Heart left ventricle (tissue), 16 donors: ENCODE results near the gene RGS7. TPM values are rescaled to one million over a fixed set of nuclear protein-coding genes. Genes with fewer than 3 reads are reported as not detected.

ENCODE experiments used
- ATAC-seq, 4 donors: fragments of 200-7000 bp; cut with Tn5 transposase; one replicate each; pipeline ENCODE4 v1.9.1; 2020 to 2022; ENCODE audit warnings: moderate library complexity in 4 of 4, mild to moderate bottlenecking in 3 of 4, moderate number of reproducible peaks in 1 of 4
- DNase-seq, 5 donors: peaks; one replicate each; pipeline ENCODE4 v3.0.0-alpha.2; 2020
- H3K27ac ChIP-seq, 12 donors: fragments of 200-600 bp; sonication (generic) in 4 of 12; one replicate each; pipeline versions ENCODE4 v1.5.0 to v1.8.0; 2016 to 2022; ENCODE audit warnings: mild to moderate bottlenecking in 2 of 12
- H3K27me3 ChIP-seq, 9 donors: fragments of 200-600 bp; sonication (generic) in 2 of 9; one replicate each; pipeline versions ENCODE4 v1.5.1 to v1.8.0; 2016 to 2022; ENCODE audit warnings: mild to moderate bottlenecking in 3 of 9
- H3K36me3 ChIP-seq, 9 donors: fragments of 200-600 bp; sonication (generic) in 2 of 9; one replicate each; pipeline versions ENCODE4 v1.5.0 to v1.8.0; 2018 to 2022; ENCODE audit warnings: mild to moderate bottlenecking in 2 of 9
- H3K4me1 ChIP-seq, 12 donors: fragments of 200-600 bp; sonication (generic) in 4 of 12; one replicate each; pipeline versions ENCODE4 v1.5.0 to v1.8.0; 2016 to 2022; ENCODE audit warnings: mild to moderate bottlenecking in 3 of 12
- H3K4me3 ChIP-seq, 12 donors: fragments of 200-600 bp; sonication (generic) in 4 of 12; one replicate each; pipeline versions ENCODE4 v1.5.0 to v1.8.0; 2017 to 2022; ENCODE audit warnings: mild to moderate bottlenecking in 9 of 12, moderate library complexity in 4 of 12
- H3K9me3 ChIP-seq, 12 donors: fragments of 200-600 bp; sonication (generic) in 4 of 12; one replicate each; pipeline versions ENCODE4 v1.5.0 to v1.8.0; 2016 to 2022; ENCODE audit warnings: mild to moderate bottlenecking in 1 of 12
- POLR2A ChIP-seq, 2 donors: fragments of 450-650 bp; IDR thresholded peaks; one replicate each; pipeline ENCODE4 v1.6.1; 2017; ENCODE audit warnings: antibody characterized with exemption in 2 of 2, mild to moderate bottlenecking in 2 of 2, moderate library complexity in 2 of 2
- WGBS, 4 donors: extraction: QIAGEN DNeasy Blood & Tissue Kit in 2 of 4; methylation state at CpG; one replicate each; pipeline versions ENCODE4 v1.1.5 to v1.1.7; 2013 to 2018; 5-methylcytosine and 5-hydroxymethylcytosine counted together
- intact Hi-C, 10 donors: fragments of 100-400 bp; cut with DNase I; formaldehyde crosslinking; loops; one replicate each; pipeline versions ENCODE4 v1.11.1 to v1.14.2; 2022
- polyA plus RNA-seq, 2 donors: library from polyadenylated mRNA; stranded (reverse); fragments of 200-250 nt; gene quantifications; one replicate each; pipeline ENCODE4 v1.2.3, GENCODE V29; 2013
- total RNA-seq, 9 donors: library from RNA; depleted of rRNA in 2 of 9; stranded (reverse); fragments of >200 nt in 2 of 9; fragmentation: NEBNext Ultra II Directional in 3 of 9; extraction: Animal tissue kit (Norgen Biotek cat#: 25700) in 3 of 9; gene quantifications; one replicate each; pipeline versions ENCODE4 v1.1.0 to v1.2.4, GENCODE V29; 2016 to 2023
- TF ChIP-seq, protein P1 (sequence below), 12 donors: fragments of 200-600 bp; sonication (generic) in 4 of 12; IDR thresholded peaks; one replicate each; pipeline versions ENCODE4 v1.5.0 to v1.8.0; 2018 to 2022; ENCODE audit warnings: antibody characterized with exemption in 12 of 12, mild to moderate bottlenecking in 5 of 12
- donor health status: ischemic (EF 13 %, LVEDD 7.1; RV severe dilation, severe dysfunction).
- donor health status: healthy with polysubstance abuse.
- donor health status: DM: no; HTN: yes; CAD: no.
- donor health status: DM: no; HTN: no; CAD: no.
- donor health status: ischemic (EF 25% LVEDD 6.9; RV normal size, moderate dysfunction).
- donor health status: ischemic (EF 25% LVEDD 5.7; RV mildly dilated, moderate dysfunction).
- donor health status: healthy.
- donor health status: DM: yes; HTN: yes; CAD: no.
- donor health status: ischemic (EF 35%, LVEDD 5.7; RV mildly dilated, moderate dysfunction).
- donor health status: nonischemic (EF 11% LVEDD 7.7; RV severe dilation, severe dysfunction).
- donor health status: DM: yes; HTN: yes; CAD: no.
- donor health status: PGD.
- donor health status: ischemic (EF 29% LVEDD 5.4; RV normal size, mild dysfunction).
- donor health status: nonischemic (EF 23%, LVEDD 6.1; RV moderate dilation, normal function).

RGS7 gene
- total and polyA plus RNA-seq, 11 donors, result not detected

DNA sequence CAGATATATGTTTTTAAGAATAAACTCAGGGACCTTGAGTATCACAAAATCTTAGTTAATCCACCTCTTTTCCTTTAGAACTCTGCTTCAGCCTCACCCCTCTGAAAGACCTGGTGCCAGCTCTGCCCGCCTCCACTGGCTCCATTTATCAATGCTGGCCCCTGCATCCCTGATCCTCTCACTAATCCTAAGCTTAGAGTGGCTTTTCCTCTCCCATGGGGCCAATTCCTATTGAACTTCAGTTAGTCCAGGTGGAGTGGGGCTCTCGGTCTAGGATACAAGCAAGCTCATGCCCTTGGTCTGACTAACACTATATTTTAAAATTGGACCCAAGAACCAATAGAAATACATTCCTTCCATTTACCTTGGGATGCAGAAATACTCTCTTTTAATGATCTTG is 87.0 kb downstream of the RGS7 start:
- TF ChIP-seq POLR2A (IDR thresholded peaks at IDR 0.05), result no peak
- TF ChIP-seq, protein P1, sequence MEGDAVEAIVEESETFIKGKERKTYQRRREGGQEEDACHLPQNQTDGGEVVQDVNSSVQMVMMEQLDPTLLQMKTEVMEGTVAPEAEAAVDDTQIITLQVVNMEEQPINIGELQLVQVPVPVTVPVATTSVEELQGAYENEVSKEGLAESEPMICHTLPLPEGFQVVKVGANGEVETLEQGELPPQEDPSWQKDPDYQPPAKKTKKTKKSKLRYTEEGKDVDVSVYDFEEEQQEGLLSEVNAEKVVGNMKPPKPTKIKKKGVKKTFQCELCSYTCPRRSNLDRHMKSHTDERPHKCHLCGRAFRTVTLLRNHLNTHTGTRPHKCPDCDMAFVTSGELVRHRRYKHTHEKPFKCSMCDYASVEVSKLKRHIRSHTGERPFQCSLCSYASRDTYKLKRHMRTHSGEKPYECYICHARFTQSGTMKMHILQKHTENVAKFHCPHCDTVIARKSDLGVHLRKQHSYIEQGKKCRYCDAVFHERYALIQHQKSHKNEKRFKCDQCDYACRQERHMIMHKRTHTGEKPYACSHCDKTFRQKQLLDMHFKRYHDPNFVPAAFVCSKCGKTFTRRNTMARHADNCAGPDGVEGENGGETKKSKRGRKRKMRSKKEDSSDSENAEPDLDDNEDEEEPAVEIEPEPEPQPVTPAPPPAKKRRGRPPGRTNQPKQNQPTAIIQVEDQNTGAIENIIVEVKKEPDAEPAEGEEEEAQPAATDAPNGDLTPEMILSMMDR (IDR thresholded peaks at IDR 0.05), result no peak
- H3K27me3 ChIP-seq, result no peaks in the 10 kb centered on the region
- 51 to 75% (median 63%) methylated on average over 2 of the region's 2 CpGs for WGBS, 4 donors
- no peak overlapping the region for H3K4me3 ChIP-seq
- DNase-seq, result no peak
- H3K36me3 ChIP-seq, result no peaks in the 10 kb centered on the region
- intact Hi-C loops, result no loop called here
- no peaks in the 10 kb centered on the region for H3K4me1 ChIP-seq
- H3K9me3 ChIP-seq, result peaks cover 0 to 24% (median 14%) of the 10 kb centered on the region in 12 donors
- H3K27ac ChIP-seq, result no peak overlapping the region
- no peak for ATAC-seq

- intact Hi-C loops, result no loop called here
These were observed 87.9 kb downstream of the RGS7 start for GRCh38 chr1:241269116-241269515.

GRCh38 chr1:241266121-241266520 is 90.9 kb downstream of the RGS7 start:
- TF ChIP-seq POLR2A (IDR thresholded peaks at IDR 0.05), result no peak
- TF ChIP-seq, protein P1 (IDR thresholded peaks at IDR 0.05), result no peak
- DNase-seq, result no peak
- Histone ChIP-seq H3K27ac (no peak overlapping the region), H3K9me3 (peaks cover 0 to 3% (median 0%) of the 10 kb centered on the region in 12 donors), H3K4me3 (no peak overlapping the region), H3K27me3 (no peaks in the 10 kb centered on the region), H3K4me1 (no peaks in the 10 kb centered on the region), H3K36me3 (no peaks in the 10 kb centered on the region)
- intact Hi-C loops, result no loop called here
- 60 to 70% (median 64%) methylated on average over 2 of the region's 2 CpGs for WGBS, 4 donors
- ATAC-seq, result no peak

More at GRCh38 chr1:241269116-241269515, 87.9 kb downstream of the RGS7 start:
- WGBS, 4 donors, result 51 to 63% (median 55%) methylated on average over 9 of the region's 9 CpGs
- TF ChIP-seq, protein P1 (IDR thresholded peaks at IDR 0.05), result no peak
- H3K27me3 ChIP-seq, result no peaks in the 10 kb centered on the region
- H3K27ac ChIP-seq, result no peak overlapping the region
- ATAC-seq (no peak), DNase-seq (no peak)
- H3K4me3 ChIP-seq, result no peak overlapping the region
- H3K4me1 ChIP-seq, result no peaks in the 10 kb centered on the region
- peaks cover 0 to 24% (median 14%) of the 10 kb centered on the region in 12 donors for H3K9me3 ChIP-seq
- no peaks in the 10 kb centered on the region for H3K36me3 ChIP-seq

DNA sequence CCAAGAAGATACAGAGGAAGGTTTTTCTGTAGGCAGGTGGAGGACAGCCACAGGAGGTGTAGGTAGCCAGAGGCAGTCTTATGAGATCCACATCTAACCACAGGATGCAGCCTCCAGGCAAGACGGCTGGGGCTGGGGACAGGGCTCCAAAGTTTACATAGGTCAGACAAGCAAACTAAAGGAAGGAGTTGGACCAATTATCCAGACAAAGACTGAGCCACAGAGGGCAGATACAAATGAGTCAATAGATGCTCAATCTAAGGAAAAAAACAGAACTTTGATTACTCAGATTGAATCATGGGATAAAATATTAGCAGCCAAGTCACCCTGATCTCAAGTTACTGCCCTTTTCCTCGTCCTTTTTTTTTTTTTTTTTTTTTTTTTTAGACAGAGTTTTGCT is 91.6 kb downstream of the RGS7 start:
- H3K4me1 ChIP-seq, result no peaks in the 10 kb centered on the region
- no peak overlapping the region for H3K4me3 ChIP-seq
- WGBS, 4 donors, result 40 to 61% (median 49%) methylated on average over 2 of the region's 2 CpGs
- no peak overlapping the region for H3K27ac ChIP-seq
- no peak for TF ChIP-seq POLR2A (IDR thresholded peaks at IDR 0.05)
- TF ChIP-seq, protein P1 (IDR thresholded peaks at IDR 0.05), result no peak
- no peaks in the 10 kb centered on the region for H3K27me3 ChIP-seq
- peaks cover 0 to 3% (median 0%) of the 10 kb centered on the region in 12 donors for H3K9me3 ChIP-seq
- intact Hi-C loops, result no loop called here
- ATAC-seq, result no peak
- no peak for DNase-seq
- H3K36me3 ChIP-seq, result no peaks in the 10 kb centered on the region
